ENCODE data around the gene UTS2R.

UTS2R gene

DNA sequence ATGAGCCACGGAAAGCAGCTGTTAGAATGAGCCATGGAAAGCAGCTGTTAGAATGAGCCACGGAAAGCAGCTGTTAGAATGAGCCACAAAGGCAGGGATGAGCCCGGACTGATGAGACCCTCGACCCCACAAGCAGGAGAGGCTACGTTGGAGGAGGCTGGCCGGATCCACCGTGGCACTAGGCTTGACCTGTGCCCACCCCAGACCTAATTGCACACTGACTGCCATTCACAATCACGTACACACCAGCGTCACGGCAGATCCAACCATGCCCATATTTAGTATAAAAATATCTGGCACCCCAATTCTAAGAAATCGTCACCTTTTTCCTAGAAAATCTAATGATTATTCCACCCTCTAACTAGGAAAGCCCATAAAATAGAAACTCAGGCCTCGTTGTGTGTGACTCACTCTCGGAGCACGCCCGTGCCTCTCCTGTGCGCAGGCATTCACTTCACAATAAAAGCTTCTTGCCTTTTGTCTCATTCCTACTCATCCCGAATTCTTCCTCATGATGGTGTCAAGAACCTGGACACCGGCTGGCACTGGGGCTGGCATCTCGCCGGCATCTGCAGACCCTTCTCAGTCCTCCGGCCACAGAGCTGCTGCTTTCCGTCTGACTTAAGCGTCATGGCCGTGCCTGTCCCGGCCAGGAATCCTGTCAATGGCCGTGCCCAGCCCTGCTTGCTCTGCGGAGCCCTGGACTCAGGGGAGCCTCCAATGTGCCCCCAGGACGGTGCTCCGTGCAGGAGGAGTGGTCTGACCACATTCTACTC, 32.5 kb upstream of the UTS2R start:
- Histone ChIP-seq H3K27me3 (ENCODE audit: low read depth, low read length) (peaks cover 17% of the 10 kb centered on the region), H2AFZ (ENCODE audit: low read depth, low read length) (no peak overlapping the region), H3K9me3 (ENCODE audit: insufficient read depth, low read length) (no peaks in the 10 kb centered on the region), H4K20me1 (ENCODE audit: insufficient read depth, low read length) (no peaks in the 10 kb centered on the region), H3K4me1 (ENCODE audit: low read length) (peaks cover 26% of the 10 kb centered on the region), H3K79me2 (ENCODE audit: low read length) (no peaks in the 10 kb centered on the region), H3K4me3 (ENCODE audit: low read length) (no peak overlapping the region), H3K27ac (ENCODE audit: low read length) (no peak overlapping the region), H3K4me2 (ENCODE audit: low read length) (no peak overlapping the region), H3K36me3 (replicated peaks; ENCODE audit: low read depth, low read length) (no peaks in the 10 kb centered on the region), H3K9ac (ENCODE audit: low read length) (no peak overlapping the region)
- TF ChIP-seq EZH2phosphoT487 (IDR thresholded peaks at IDR 0.05; ENCODE audit: low read depth) = no peak
- no peak for TF ChIP-seq CTCF (IDR thresholded peaks at IDR 0.05; ENCODE audit: low read depth, low read length)

GRCh38 chr17:82339634-82340580, 31.7 kb upstream of the UTS2R start:
- H4K20me1 ChIP-seq (ENCODE audit: insufficient read depth, low read length) = no peaks in the 10 kb centered on the region
- no peak overlapping the region for H3K4me2 ChIP-seq (ENCODE audit: low read length)
- no peak overlapping the region for H3K9ac ChIP-seq (ENCODE audit: low read length)

DNA sequence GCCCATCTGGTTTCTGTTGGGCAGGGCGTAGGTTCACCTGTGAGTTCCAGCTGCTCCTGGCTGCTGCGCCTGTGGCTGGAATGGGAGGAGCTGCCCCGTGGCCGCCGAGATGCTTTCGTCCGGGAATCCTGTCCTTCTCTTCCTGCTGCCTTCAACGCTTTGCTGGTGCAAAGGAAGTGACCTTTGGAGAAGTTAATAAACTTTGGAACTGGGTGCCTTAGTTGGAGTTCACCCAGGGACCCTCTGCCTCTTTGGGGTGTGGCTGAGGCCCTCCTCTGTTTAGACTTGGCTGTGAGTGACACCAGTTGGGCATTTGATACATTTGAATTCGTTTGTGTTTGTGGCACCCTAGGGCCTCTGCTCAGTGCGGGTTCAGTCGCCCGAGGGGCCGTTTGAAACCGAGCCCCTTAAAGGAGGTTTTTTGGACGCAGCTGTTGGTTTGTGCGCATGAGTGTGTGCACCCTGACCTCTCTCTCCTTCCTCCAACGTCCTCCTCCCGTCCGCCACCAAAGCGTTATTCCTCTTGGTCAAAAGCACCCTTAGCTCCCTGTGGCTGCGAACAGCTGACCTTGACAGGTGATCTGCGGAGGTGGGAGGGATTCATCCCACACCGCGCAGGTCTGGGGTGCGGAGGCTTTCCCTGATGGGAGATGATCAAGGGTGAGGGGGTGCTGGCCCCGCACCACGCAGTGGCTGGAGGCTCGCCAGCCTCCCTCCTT, 29.0 kb upstream of the UTS2R start:
- H3K4me3 ChIP-seq (ENCODE audit: low read length) = no peak overlapping the region
- no peak overlapping the region for H3K4me2 ChIP-seq (ENCODE audit: low read length)
- no peak overlapping the region for H3K9ac ChIP-seq (ENCODE audit: low read length)
- no peak overlapping the region for H3K27ac ChIP-seq (ENCODE audit: low read length)
- H3K79me2 ChIP-seq (ENCODE audit: low read length) = no peaks in the 10 kb centered on the region
- peaks cover 11% of the 10 kb centered on the region; the same call in 1 of the 2 replicates for H3K27me3 ChIP-seq (ENCODE audit: low read depth, low read length)
- H3K36me3 ChIP-seq (replicated peaks; ENCODE audit: low read depth, low read length) = no peaks in the 10 kb centered on the region
- H4K20me1 ChIP-seq (ENCODE audit: insufficient read depth, low read length) = no peaks in the 10 kb centered on the region
- TF ChIP-seq CTCF (IDR thresholded peaks at IDR 0.05; ENCODE audit: low read depth, low read length) = no peak
- TF ChIP-seq EZH2phosphoT487 (IDR thresholded peaks at IDR 0.05; ENCODE audit: low read depth) = no peak
- no peak overlapping the region for H2AFZ ChIP-seq (ENCODE audit: low read depth, low read length)
- no peaks in the 10 kb centered on the region for H3K9me3 ChIP-seq (ENCODE audit: insufficient read depth, low read length)
- no peaks in the 10 kb centered on the region for H3K4me1 ChIP-seq (ENCODE audit: low read length)

More at GRCh38 chr17:82339634-82340580, 31.7 kb upstream of the UTS2R start:
- Histone ChIP-seq H3K79me2 (ENCODE audit: low read length) (no peaks in the 10 kb centered on the region), H3K4me1 (ENCODE audit: low read length) (peaks cover 20% of the 10 kb centered on the region), H3K36me3 (replicated peaks; ENCODE audit: low read depth, low read length) (no peaks in the 10 kb centered on the region), H3K9me3 (ENCODE audit: insufficient read depth, low read length) (no peaks in the 10 kb centered on the region), H2AFZ (ENCODE audit: low read depth, low read length) (no peak overlapping the region), H3K27me3 (ENCODE audit: low read depth, low read length) (peaks cover 17% of the 10 kb centered on the region), H3K4me3 (ENCODE audit: low read length) (no peak overlapping the region), H3K27ac (ENCODE audit: low read length) (no peak overlapping the region)
- TF ChIP-seq EZH2phosphoT487 (IDR thresholded peaks at IDR 0.05; ENCODE audit: low read depth) (no peak), CTCF (IDR thresholded peaks at IDR 0.05; ENCODE audit: low read depth, low read length) (no peak)
